DOHH2 (cell line): Measurements from ENCODE around the gene IGFLR1.

Experiments
- CTCF ChIP-seq: fragments of 200-600 bp; sonication (generic); IDR thresholded peaks from one replicate; pipeline ENCODE4 v1.5.1; 2014; ENCODE audit warnings: antibody characterized with exemption, mild to moderate bottlenecking, low read depth, low read length; ENCODE audit not compliant: poor library complexity, severe bottlenecking
- EZH2phosphoT487 ChIP-seq: fragments of 200-600 bp; sonication (generic); IDR thresholded peaks from 2 replicates; pipeline ENCODE4 v1.6.1; 2017; ENCODE audit warnings: borderline replicate concordance, mild to moderate bottlenecking, antibody characterized with exemption, low read length, moderate library complexity, mixed read lengths

DNA sequence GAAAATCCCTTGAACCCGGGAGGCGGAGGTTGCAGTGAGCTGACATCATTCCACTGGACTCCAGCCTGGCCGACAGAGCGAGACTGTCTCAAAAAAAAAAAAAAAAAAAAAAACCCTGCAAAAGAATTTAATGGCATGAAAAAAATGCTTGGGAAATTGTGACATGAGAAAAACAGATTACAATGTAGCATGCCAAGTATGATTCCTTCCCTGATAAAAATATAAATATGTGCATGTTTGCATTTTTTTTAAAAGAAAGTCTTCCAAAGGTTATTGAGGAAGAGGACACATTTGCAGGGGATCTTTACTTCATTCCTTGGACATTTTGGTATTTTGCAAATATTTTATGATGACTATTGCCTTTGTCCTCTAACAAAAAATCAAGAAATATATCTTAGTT is 52.4 kb downstream of the IGFLR1 start:
- TF ChIP-seq EZH2phosphoT487 (no peak), CTCF (no peak)
